ENCODE data around the gene LRRC74B.
A peak's percentile ranks its signal among the peaks of the same experiment; 100 is the strongest.
"Not testable (repeated sequence)": the region's sequence is repeated elsewhere in the genome, so short reads cannot be mapped to it uniquely, and the experiment has no call there.

LRRC74B gene, protein sequence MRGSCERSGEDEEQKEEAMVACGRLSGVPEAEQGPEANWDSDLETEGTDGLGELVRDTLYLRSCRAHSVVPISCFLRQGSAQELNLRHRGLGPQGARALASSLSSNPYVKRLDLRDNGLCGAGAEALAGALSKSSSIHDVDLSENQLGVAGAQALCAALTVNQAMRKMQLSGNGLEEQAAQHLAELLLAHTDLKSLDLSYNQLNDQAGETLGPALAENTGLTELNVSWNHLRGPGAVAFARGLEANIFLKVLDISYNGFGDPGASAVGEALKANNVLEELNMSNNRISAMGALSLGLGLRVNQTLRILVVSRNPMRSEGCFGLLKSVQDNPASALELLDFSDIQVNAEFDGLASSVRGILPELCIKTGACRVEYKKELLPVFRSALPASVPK

DNA sequence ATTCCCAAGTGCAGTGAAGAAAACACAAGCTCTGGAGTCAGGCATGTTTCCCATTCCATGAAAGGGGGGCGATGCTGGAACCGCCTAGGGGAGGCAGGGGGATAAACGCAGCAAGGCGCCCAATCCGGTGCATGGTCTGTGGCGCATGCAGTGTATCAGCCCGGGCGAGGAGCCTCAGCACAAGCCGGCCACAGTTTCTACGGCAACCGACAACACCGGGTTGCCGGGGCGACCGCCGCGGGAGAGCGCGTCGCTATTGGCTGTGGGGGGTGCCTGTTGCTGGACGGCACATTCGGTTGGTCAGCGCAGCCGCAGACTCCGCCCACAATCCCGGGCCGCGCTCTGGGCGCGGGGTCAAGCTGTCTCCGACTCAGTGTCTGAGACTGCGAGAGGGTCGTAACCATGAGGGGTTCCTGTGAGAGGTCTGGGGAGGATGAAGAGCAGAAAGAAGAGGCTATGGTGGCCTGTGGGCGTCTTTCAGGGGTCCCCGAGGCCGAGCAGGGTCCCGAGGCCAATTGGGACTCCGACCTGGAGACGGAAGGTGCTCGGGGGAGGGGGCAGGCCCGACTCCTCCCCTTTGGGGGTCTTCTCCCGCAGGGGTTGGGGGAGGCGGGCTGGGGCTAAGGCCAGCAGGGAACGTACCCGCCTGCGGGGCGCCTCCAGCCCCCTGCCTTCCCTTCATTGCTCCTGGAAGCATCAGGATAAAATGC is at the start of gene LRRC74B:
Gene LRRC74B (plus strand): TSS at position 362 of the 710 bp plus-strand sequence. CDS start 41 bp downstream, at position 403.
- DNase-seq (ENCODE audit: low read depth in 4 of 4, low spot score in 1 of 4), result peak; percentile 42 to 72 (median 52)

DNA sequence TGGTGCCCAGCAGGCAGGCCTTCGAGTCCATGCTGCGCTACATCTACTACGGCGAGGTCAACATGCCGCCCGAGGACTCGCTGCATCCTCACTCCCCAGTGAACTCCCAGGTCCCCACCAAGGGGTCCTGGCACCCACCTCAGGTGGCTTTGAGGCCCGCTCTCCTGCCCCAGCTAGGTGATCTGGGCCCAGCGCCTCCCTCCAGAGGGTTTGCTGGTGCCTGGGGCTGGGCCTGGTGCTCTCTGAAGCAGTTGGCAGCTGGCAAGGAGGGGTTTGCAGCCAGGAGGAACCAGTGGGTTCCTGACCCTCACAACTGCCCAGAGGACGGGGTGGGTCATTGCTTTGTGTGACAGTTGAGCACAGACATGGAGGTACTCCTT is 49.7 kb upstream of the LRRC74B start:
- DNase-seq (ENCODE audit: low read depth in 4 of 4, low spot score in 1 of 4), result no peak

GRCh38 chr22:20996598-20997535 is 48.9 kb upstream of the LRRC74B start:
- DNase-seq (ENCODE audit: low read depth in 4 of 4, low spot score in 1 of 4), result no peak

GRCh38 chr22:20997536-20998257 is 48.0 kb upstream of the LRRC74B start:
- no peak for DNase-seq (ENCODE audit: low read depth in 4 of 4, low spot score in 1 of 4)

DNA sequence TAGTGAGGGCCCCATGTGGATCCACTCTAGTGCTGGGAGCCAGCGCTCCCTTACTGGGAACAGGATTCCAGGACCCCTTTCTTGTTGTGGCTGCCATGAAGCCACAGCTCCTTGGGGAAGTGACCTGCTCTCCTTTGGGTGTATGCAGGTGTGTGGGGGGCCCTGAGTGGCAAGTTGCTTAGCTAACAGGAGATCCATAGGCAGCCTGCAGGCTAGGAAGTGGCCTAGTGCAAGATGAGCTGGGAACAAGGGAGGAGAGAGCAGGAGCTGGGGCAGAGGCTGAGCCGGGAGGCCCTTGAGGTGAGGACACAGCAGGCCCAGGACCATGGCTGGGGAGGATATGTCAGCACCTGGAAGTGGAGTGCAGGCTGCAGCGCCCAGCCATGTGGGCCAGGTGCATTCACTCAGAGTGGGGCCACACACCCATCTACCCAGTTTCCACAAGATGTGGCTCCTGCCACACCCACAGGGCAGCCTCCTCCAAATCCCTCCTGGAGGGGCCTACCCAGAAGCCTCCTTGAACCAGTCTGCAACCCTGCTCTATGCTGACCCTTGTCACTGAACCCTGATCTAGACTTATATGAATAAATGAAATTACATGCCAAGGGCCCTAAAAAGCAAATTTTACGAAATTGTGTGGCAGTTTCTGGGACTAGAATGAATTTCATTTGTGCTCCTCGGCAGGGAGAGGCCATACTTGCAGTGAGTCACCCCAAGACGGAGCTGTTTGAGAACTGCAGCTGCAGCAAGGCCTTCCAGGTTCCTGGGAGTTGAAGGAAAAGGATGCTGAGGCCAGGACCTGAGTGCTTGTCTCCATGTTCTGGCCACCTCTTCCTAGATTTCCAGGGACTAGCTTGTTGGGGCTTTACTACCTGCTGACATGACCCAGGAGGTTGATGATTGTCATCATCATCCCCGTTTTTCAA is 47.1 kb upstream of the LRRC74B start:
- no peak for DNase-seq (ENCODE audit: low read depth in 4 of 4, low spot score in 1 of 4)

DNA sequence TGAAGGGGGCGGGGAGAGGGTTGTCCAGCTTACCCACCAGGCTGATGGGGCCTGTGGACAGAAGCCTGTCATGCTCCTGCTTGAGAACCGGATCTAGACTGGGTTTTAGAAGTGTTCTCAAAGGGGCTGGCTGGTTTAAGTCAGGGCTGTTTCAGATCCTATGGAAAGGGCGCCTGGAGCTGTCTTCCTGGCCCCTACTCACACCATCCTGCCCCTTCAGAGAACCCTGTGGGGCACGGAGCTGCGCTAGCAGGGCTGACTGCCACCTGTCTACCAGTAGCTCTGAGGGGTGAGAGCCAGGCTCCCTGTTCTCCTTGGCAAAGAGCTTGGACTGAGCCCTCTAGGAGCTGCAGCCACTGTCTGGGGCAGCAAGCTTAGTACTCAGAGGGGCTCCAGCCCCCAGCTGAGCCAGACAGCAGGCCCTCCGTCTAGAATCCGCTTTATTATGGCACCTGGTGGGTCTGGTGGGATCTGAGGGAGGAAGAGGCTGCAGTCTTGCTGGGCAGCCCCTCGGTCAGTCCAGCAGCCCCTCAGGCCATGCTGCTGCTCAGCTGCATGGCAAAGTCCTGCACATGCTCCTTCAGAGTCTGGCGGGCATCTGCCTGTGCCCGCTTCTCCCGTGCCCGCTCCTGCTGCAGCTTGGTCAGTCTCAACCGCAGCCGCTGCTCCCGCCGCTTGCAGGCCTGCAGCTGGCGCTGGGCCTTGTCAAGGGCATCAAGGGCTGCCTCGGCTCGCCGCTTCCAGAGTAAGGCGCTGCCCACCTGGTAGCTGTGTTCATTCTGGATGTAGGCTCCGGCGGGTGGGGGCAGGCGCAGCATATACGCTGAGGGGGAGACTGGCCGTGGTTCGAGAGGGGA is 46.2 kb upstream of the LRRC74B start:
- no peak for DNase-seq (ENCODE audit: low read depth in 4 of 4, low spot score in 1 of 4)

DNA sequence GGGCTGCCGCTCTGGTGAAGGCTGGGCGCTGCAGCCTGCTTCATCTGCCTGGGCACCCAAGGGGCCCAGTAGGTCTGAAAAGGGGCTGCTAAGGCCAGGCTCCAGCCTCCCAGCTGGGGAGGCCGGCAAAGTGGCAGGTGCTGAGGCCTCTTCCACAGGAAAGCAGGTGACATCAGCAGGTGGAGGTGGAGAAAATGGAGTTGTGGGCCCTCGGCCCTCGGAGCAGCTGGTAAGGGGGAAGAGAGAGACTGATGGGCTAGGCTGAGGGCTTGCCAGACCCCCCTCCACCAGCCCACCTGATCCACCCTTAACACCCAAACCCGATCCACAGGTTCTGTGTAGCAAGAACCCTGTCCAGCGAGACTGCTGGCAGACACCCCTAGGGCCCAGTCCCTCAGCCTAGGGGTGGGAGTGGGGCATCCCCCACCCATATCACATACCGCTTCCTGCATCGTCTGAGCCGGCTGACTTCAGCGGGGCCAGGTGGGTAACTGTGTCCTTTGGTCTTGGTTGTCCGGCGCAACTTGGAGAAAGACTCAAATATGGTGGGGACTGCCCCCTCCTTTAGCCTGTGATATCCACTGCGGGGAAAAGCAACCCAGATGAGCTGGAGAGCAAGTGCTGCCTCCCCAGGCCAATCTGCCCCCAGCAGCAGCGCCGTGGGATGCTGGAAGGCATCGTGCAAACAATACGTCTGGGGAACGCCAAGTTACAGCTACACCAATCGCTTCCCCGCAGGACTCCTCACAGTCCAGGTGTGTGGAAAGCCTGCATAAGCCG is 45.3 kb upstream of the LRRC74B start:
- no peak for DNase-seq (ENCODE audit: low read depth in 4 of 4, low spot score in 1 of 4)

GRCh38 chr22:21000987-21001600 is 44.7 kb upstream of the LRRC74B start:
- no peak for DNase-seq (ENCODE audit: low read depth in 4 of 4, low spot score in 1 of 4)

DNA sequence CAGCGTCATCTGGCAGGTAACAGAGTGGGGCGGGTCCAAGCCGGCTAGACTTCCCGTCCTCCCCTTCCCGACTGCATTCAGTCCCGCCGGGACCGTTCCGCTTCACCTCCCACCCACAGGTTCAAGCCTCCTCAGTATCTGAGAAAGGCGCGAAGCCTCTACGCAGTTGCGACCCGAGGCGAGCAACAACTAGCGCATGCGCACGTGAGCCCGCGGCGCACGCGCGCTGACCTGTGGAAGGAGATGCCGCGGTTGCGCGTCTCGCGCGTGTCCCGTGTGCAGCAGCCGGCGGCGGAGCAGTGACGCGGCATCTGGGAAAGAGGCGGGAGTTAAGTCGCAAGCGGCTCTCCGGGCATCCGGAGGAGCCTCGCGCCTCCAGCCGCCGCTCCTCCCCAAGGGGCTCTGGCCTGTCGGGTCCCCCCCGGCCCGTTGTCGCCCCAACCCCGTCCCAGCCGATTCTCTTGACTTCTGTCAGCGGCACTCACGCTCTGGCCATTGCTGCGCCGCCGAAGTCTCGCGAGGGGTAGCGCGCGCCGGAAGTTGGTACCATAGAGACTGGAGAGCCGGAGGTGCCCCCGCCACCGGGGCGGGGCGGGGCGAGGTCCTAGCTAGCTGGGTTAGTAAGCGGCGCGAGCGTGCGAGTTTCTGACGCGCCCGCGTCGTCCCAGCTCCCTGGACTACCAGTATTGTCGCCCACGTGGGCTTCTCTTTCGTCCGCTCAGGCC is 44.0 kb upstream of the LRRC74B start, which contains the start of gene THAP7:
Gene THAP7 (minus strand): TSS at position 518 of the 725 bp plus-strand sequence. CDS start 207 bp downstream, at position 311.
- DNase-seq (ENCODE audit: low read depth in 4 of 4, low spot score in 1 of 4), result peak; percentile 90 to 99 (median 92)

DNA sequence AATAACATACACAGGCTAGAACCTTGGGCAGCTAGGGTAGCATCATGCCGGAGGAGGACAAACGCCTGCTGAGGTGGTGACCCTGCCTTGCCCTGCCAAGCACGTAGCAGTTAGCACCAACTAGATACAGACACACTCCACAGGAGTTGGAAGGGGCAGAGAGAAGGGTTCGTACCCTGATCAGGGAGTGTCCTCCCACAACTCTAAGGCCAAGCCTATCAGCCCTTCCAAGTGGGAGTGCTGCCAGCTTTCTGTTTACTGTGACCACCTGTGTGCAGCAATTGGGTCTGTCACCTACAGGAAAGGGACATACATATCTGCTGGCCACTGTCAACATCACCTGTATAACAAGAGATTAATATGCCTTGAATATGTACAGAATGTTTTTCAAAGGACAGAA is 42.0 kb upstream of the LRRC74B start:
- no peak for DNase-seq (ENCODE audit: low read depth in 4 of 4, low spot score in 1 of 4)

- DNase-seq (ENCODE audit: low read depth in 4 of 4, low spot score in 1 of 4), result not testable (repeated sequence)
These were observed 36.5 kb upstream of the LRRC74B start for GRCh38 chr22:21009208-21009607.

GRCh38 chr22:21009638-21010425 is 35.9 kb upstream of the LRRC74B start:
- DNase-seq (ENCODE audit: low read depth in 4 of 4, low spot score in 1 of 4), result no peak

DNA sequence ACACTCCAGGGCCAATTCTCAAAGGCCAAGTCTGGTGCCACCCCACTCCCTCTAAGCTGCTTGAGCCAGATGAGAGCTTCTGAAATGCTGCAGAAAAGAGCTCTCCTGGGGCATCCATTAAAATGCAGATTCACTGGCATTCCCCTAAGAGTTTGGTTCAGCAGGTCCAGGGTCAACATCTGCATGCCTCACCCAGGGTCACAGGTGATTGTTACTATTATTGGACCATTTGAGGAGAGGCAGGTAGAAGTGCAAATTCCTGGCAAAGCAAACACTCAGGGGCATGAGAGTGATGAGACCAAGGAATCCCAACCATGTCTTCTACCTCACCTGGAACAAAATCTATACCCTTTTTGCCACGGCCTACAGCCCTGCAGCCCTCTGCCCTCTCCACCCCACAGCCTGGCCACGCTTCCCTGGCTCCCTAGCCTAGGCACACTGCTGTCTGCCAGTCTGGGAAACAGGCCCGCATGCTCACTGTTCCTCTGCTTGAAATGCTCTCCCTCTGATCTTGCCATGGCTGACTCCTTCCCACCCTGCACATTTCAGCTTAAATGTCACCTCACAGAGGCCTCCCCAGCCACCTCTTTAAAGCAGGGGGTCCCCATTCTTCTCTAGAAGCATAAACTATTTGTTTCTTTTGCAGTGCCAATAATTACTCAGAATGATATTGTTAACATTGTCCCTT is 35.2 kb upstream of the LRRC74B start:
- DNase-seq (ENCODE audit: low read depth in 4 of 4, low spot score in 1 of 4), result no peak

DNA sequence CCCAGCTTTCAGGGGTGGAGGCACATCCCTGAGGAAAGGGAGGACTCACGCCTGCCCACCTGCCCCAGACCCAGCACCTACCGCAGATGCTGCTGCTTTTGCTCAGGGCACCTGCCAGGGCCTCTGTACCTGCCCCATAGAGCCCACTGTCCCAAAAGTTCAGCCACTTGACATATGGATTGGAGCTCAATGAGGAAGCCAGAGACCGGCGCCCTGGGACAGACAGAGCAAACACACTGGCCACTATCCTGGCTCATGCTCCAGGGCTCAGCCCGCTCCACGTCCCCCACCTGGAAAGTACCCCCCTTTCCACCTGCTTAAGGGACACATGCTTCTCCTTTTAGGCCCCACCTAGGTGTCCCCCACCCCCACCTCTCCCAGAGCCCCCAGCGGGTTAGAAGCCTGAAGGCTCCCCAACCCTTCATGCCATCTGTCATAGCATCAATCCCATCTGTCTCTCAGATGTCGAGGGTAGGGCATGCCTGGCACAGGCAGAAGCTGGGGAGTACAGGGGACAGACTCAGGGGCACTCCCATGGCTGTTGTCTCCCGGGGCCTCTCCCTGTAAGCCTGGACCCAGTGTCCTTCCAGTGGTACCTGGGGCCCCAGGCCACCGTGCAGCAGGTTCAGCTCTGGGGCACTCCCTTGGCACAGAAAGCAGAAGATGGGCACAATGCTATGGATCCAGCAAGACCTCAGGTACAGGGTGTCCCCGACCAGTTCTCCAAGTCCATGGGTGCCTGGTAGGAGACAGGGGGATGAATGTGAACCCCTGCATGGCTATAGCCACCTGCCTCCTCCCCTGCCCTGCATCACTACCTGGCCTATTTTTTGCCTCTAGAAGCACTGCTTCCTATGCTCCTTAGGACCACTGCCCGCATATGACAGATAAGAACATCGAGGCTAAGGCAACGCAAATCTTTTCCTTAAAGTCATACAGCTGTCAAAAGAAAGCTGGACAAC is 33.0 kb upstream of the LRRC74B start:
- no peak for DNase-seq (ENCODE audit: low read depth in 4 of 4, low spot score in 1 of 4)
